HG02610 (cell line): ENCODE measurements around the gene LRRN4CL.
A peak's percentile ranks its signal among the peaks of the same experiment; 100 is the strongest.

Experiments used
- ATAC-seq: cut with Tn5 transposase; IDR thresholded peaks from one replicate; pipeline ENCODE4 v1.9.1; 2021; ENCODE audit warnings: mild to moderate bottlenecking, moderate library complexity; ENCODE audit not compliant: unreplicated experiment

Gene LRRN4CL

GRCh38 chr11:62648185-62648966, 41.0 kb downstream of the LRRN4CL start:
- no peak for ATAC-seq

GRCh38 chr11:62647609-62648005, 41.7 kb downstream of the LRRN4CL start:
- ATAC-seq = no peak

DNA sequence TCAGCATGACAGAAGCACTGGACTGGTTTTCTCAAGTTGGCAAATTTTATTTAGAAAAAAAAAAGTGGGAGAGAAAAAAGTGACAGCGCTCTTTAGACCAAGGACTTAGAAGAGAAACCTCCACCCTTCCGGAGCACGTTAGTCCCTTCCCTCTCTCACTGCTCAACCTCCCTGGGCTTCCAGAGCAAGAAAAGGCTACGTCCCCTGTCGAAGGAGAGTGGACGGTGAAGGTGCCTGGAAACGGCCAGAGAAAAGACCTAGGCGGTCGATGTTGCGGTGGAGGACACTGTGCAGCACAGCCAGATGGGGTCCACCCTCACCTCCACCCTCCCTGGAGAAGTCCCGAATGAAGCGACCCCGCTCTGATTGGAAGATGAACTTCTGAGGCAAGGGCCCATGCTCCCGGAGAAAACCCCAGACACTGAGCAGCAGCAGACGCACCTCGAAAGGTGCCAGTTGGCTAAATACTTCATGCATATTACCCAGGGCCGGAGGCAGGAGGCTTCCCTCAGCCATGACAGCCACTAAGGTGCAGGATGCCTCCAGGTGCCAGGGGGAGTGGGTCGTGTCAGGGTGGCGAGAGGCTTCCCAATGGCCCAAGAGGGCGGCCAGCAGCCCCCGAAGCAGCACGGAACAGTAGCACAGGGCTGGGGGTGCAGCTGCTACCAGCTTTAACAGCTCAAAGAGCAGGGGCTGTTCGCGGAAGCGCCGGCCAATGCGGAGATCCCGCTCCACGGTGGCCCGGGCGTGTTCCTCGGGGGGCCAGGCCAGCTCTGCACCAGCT, 42.3 kb downstream of the LRRN4CL start:
- ATAC-seq = no peak

DNA sequence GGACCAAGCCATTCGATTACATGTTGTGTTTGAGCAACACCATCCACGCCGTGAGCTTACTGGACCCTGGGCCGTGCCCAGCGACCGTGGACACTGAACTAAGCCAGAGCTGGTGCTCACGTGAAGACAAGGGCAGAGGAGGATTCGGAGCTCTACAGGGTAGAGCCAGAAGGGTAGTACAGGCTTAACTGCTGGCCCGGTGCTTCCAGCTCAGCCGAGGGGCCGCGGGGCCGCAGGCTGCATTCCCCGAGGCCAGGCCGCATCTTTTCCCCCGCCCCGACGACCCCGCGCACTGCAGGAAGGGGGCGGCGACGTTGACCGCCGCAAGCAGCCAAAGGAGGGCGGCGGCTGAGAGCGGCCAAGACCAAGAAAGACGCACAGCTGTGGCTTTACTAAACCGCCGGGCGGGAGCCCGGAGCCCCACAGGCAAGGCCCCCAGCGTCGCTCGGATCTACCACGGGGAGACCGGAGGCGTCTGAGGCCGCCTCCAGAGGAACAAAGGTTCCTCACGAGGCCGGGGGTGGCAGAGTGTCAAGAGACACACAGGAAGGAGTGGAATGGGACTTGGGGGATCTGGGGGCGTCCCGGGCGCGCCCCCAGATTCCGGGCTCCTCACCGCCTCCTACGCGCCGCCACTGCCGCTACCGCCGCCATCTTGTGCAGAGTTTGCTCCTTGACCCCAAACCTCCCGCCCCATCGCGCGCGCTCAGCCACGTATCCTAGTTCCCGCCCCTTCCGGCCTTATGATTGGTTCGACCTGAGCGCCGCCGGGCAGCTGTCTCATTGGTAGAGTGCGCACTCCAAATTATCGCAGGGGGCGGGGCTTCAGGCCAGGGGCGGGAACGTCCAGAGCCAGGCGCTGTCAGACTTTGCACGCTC, 43.1 kb downstream of the LRRN4CL start, which contains the start of gene GANAB:
TSS of gene GANAB (minus strand) at position 668 of the 879 bp plus-strand sequence. CDS start at position 654, 14 bp downstream.
- ATAC-seq = peak; percentile 91

DNA sequence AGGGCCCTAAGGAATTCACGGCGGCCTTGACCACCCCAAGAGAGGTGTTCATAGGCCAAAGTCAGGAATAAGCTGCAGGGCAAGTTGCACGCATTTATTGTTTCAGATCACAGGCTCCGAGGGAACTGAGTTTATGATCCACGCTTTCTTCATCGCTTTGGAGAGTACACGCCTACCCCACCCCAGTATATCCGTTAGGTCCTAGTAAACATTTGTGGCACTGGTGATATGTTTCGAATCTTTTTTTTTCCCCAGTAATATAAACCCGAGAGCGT, 43.7 kb downstream of the LRRN4CL start:
- ATAC-seq = no peak

DNA sequence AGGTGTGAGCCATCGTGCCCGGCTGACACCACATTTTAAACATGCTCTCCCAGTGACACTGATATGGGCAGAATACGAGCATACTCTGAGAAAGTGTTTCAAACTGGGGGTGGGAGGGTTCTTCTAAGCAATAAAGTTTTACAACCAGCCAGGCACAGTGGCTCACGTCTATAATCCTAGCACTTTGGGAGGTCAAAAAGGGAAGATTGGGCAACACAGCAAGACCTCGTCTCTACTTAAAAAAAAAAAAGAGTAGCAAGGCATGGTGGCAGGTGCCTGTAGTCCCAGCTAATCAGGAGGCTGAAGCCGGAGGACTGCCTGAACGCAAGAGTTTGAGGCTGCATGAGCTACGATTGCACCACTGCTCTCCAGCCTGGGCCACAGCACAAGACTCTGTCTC, 45.1 kb downstream of the LRRN4CL start:
- ATAC-seq = no peak
